Measurements from ENCODE around the gene MYZAP.

DNA sequence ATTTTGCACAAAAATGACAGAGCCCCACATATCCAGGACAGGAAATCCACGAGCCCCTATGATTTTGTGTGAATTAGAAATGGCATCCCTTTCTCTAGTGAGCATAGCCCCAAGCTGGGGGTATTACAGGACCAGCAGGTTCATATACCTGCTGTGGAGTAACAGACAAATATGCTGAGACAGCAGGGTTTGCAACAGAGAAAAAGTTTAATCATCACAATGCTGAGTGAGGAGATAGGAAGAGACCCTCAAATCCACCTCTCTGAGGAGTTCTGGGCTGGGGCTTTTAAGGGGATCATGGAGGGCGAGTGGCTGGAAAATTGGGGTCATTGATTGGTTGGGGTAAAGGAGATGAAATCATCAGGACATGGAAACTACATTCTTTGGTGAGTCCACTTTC, 8.4 kb upstream of the MYZAP start:
- TF ChIP-seq, protein P1, sequence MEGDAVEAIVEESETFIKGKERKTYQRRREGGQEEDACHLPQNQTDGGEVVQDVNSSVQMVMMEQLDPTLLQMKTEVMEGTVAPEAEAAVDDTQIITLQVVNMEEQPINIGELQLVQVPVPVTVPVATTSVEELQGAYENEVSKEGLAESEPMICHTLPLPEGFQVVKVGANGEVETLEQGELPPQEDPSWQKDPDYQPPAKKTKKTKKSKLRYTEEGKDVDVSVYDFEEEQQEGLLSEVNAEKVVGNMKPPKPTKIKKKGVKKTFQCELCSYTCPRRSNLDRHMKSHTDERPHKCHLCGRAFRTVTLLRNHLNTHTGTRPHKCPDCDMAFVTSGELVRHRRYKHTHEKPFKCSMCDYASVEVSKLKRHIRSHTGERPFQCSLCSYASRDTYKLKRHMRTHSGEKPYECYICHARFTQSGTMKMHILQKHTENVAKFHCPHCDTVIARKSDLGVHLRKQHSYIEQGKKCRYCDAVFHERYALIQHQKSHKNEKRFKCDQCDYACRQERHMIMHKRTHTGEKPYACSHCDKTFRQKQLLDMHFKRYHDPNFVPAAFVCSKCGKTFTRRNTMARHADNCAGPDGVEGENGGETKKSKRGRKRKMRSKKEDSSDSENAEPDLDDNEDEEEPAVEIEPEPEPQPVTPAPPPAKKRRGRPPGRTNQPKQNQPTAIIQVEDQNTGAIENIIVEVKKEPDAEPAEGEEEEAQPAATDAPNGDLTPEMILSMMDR (conservative IDR thresholded peaks at IDR 0.05; ENCODE audit: low read depth, low read length) = no peak
- TF ChIP-seq EZH2phosphoT487 (IDR thresholded peaks at IDR 0.05; ENCODE audit: borderline replicate concordance, low read length) (no peak), EZH2 (IDR thresholded peaks at IDR 0.05; ENCODE audit: low read length, unreplicated experiment) (no peak)

Data from PC-3 (cell line).